Measurements from ENCODE around the gene HUNK.
"Not testable (repeated sequence)": the region's sequence is repeated elsewhere in the genome, so short reads cannot be mapped to it uniquely, and the experiment has no call there.

Gene HUNK

DNA sequence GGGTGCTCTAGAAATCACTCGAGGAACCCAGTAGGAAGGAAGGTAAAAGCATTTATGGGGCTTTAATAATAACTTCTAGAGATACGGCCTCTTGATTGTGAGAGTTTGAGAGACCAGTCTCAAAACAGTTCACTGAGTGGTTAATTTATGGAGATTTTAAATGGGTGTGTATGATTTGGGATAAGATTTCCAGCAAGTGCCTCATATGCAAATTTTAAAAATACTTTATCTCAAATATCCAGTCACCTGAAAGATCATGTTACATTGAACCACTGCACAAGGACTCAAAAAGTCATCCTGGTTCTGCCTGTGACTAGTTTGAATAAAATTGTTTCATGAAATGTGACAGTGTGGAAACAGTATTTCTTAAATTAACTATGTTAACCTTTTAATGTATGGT lies 64.5 kb downstream of the HUNK start:
- DNase-seq: no peak
- in situ Hi-C loops (cut with HindIII; ENCODE audit: low pct_ligation_motif_present, low pct_unique_long_range_greater_than_20kb, low sequenced_read_pairs): no loop called here

DNA sequence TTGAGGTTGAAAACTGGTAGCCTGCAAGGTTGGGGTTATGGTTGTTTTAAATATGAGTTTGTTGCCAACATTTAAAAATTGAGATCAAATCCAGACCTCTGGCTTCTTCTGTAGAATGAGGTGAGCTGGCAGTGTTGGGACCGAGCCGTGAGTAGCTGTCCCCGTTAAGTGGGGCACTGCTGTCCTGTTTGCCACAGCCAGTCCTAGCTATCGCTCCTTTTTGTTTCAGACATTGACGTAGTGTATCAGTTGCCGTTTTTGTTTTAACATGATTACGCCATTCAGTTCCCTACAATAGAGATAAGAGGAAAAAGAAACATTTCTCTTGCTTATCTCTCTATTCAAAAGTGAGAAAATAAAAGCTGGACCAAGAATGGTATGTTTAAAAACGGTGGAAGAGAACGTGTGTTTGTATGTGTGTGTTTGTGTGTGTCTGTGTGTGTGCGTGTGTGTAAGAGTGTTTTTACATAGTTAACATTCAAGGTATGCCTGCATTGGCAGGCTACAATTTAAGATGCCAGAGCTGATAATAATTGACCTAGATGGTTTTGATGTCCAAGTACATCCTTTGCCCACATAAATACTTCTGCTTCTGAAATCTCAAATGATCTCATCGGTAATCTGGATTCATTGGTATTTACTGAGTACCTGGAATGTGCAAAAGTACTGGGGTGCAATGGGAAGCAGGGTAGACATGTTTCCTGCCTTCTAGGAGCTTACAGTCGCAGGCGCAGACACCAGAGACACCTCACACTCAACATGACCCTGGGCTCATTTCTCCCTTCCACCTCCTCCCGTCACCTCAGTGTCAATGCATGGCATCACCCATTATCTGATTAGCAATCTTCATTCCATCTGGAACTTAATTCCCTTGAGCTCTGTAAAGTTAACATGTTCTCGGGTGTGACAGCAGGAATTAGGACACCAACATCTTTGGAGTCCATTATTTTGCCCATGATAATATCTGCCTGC lies 65.8 kb downstream of the HUNK start:
- no peak for DNase-seq
- in situ Hi-C loops (cut with HindIII; ENCODE audit: low pct_ligation_motif_present, low pct_unique_long_range_greater_than_20kb, low sequenced_read_pairs): no loop called here

DNA sequence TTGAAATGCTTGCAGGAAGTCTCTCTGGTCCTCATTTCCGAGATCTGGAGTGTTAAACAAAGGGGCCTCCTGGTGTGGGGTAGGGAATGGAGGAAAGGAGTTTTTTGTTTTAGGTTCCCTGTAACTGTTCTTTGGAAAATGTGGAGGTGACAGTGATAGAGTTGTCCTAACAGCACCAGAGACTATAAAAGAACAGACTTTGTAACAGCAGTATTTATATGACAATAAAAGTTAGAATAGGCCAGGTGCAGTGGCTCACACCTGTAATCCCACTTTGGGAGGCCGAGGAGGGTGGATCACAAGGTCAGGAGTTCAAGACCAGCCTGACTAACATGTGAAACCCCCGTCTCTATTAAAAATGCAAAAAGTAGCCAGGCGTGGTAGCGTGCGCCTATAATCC lies 68.9 kb downstream of the HUNK start:
- in situ Hi-C loops (cut with HindIII; ENCODE audit: low pct_ligation_motif_present, low pct_unique_long_range_greater_than_20kb, low sequenced_read_pairs): no loop called here
- no peak for DNase-seq

DNA sequence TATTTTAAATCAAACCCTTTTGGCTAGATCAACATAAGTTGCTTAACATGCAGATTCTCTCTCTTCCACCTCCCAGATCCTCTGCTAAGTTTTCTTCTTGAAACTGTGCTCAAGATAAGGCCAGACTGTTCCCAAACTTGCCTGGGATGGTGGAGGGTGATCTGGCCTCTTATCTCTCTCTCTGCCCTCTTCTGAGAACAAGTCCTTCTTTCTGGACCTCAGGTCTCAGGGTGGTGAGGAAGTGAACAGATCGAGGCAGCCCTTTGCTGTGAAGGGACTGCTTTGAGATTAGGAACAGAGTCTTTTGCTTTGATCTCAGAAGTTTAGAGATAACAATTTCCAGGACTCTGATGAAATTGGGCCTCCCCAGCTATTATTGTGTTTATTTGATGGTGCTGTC lies 70.7 kb downstream of the HUNK start:
- no peak for DNase-seq
- in situ Hi-C loops (cut with HindIII; ENCODE audit: low pct_ligation_motif_present, low pct_unique_long_range_greater_than_20kb, low sequenced_read_pairs): no loop called here

GRCh38 chr21:31945141-31945540 lies 72.3 kb downstream of the HUNK start:
- in situ Hi-C loops (cut with HindIII; ENCODE audit: low pct_ligation_motif_present, low pct_unique_long_range_greater_than_20kb, low sequenced_read_pairs): no loop called here
- no peak for DNase-seq

DNA sequence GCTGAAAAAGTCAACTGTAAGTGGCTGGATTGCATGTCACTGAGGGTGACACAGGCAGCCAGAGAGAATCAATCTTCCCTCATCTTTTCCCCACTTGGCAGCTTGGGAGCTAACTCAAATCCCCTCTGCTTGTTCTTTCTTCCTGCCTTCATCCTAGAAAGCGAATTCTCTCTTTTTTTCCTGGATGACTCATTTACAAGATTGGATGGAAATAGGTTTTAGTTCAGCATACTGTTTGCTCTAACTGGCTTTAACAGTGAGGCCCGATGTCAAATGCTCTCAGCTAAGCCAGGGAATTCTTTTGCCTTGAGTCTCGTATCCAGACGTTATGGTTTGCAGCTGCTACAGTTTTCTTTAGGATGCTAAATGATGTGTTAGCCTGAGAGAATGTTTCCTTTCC lies 72.7 kb downstream of the HUNK start:
- DNase-seq: no peak
- in situ Hi-C loops (cut with HindIII; ENCODE audit: low pct_ligation_motif_present, low pct_unique_long_range_greater_than_20kb, low sequenced_read_pairs): no loop called here

- in situ Hi-C loops (cut with HindIII; ENCODE audit: low pct_ligation_motif_present, low pct_unique_long_range_greater_than_20kb, low sequenced_read_pairs): no loop called here
- DNase-seq: no peak
Observed at GRCh38 chr21:31946231-31946630, 73.4 kb downstream of the HUNK start.

GRCh38 chr21:31946876-31947550 lies 74.2 kb downstream of the HUNK start:
- in situ Hi-C loops (cut with HindIII; ENCODE audit: low pct_ligation_motif_present, low pct_unique_long_range_greater_than_20kb, low sequenced_read_pairs); DNase-seq: not testable (repeated sequence)

- in situ Hi-C loops (cut with HindIII; ENCODE audit: low pct_ligation_motif_present, low pct_unique_long_range_greater_than_20kb, low sequenced_read_pairs): no loop called here
Observed at GRCh38 chr21:31948676-31949075, 75.9 kb downstream of the HUNK start.

GRCh38 chr21:31952828-31953227 lies 80.0 kb downstream of the HUNK start:
- in situ Hi-C loops (cut with HindIII; ENCODE audit: low pct_ligation_motif_present, low pct_unique_long_range_greater_than_20kb, low sequenced_read_pairs): no loop called here
- no peak for DNase-seq

More at GRCh38 chr21:31948676-31949075, 75.9 kb downstream of the HUNK start:
- DNase-seq: no peak

DNA sequence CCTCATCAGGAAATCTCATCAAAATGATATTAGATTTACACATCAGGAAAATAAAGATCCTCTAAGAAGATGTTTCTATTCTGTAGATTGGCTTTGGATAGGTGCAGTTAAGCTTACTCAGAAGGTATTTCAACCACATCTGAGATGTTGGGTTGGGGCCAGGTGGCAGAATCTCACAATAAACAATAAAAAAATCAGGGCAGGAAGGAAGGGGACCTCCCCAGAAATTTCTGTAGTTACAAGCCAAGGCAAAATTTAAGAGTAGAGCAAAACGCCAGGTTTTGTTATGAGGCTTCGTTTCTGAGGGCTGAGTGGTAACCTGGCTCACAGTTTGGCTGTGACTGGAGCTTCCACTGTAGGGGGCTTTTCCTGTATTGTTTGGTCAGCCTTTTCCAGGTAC lies 84.8 kb downstream of the HUNK start:
- DNase-seq: no peak
- in situ Hi-C loops (cut with HindIII; ENCODE audit: low pct_ligation_motif_present, low pct_unique_long_range_greater_than_20kb, low sequenced_read_pairs): no loop called here

- in situ Hi-C loops (cut with HindIII; ENCODE audit: low pct_ligation_motif_present, low pct_unique_long_range_greater_than_20kb, low sequenced_read_pairs): no loop called here
Observed at GRCh38 chr21:31959881-31960280, 87.1 kb downstream of the HUNK start.

DNA sequence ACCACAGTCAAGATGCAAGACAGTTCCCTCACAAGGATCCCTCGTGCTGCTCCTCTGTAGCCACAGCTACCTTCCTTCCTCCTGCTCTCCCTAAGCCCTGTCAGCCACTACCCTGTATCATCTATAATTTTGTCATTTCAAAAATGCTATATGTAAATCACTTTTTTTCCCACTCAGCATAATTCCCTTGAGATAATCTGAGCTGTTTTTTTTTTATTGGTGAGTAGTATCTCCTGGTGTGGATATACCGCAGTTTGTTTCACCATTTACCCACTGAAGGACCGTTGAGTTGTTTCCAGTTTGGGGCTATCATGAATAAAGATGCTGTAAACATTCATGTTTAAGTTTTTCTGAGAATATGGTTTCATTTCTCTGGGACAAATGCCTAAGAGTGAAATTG lies 88.2 kb downstream of the HUNK start:
- no peak for DNase-seq
- in situ Hi-C loops (cut with HindIII; ENCODE audit: low pct_ligation_motif_present, low pct_unique_long_range_greater_than_20kb, low sequenced_read_pairs): no loop called here

More at GRCh38 chr21:31959881-31960280, 87.1 kb downstream of the HUNK start:
- no peak for DNase-seq

DNA sequence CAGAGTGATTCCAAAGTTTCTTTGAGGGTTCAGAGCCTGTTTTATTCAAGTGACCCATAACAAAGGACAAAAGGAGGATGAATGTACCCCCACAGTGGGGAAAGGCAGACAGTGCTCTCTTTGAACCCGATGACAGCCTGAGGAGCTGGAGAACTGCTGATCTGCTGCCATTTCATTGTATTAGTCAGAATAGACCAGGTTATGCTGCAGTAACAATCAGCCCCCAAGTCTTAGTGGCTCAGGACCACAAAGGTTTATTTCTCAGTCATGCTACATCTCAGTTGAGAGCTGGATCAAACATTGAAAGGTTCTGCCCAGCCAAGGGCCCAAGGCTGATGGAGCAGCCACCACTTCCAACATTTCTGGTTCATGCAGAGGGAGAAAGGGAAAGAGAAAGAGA lies 88.9 kb downstream of the HUNK start:
- DNase-seq: no peak
- in situ Hi-C loops (cut with HindIII; ENCODE audit: low pct_ligation_motif_present, low pct_unique_long_range_greater_than_20kb, low sequenced_read_pairs): no loop called here

DNA sequence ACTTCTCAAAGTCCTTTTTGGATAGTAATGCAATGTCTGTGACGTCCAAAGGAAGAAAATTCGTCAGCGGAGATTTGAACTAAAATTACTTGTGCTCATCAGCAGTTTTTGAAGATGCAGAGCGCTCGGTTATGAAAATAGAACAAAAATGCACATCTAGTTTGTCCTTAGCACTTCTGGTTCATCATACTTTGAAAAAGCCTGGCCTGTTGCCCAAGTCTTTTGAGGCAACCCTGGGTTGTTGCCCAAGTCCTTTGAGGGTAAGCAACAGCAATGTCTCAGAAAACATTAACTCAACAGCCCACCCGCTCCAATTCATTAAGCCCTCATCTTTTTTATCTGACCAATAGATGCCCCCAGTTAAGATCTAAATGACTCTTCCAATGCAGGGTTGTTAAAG lies 91.9 kb downstream of the HUNK start:
- in situ Hi-C loops (cut with HindIII; ENCODE audit: low pct_ligation_motif_present, low pct_unique_long_range_greater_than_20kb, low sequenced_read_pairs): no loop called here
- DNase-seq: no peak

GRCh38 chr21:31967334-31967733 lies 94.5 kb downstream of the HUNK start:
- no peak for DNase-seq

GRCh38 chr21:31972622-31973021 lies 99.8 kb downstream of the HUNK start:
- in situ Hi-C loops (cut with HindIII; ENCODE audit: low pct_ligation_motif_present, low pct_unique_long_range_greater_than_20kb, low sequenced_read_pairs): no loop called here
- no peak for DNase-seq

More at GRCh38 chr21:31967334-31967733, 94.5 kb downstream of the HUNK start:
- in situ Hi-C loops (cut with HindIII; ENCODE audit: low pct_ligation_motif_present, low pct_unique_long_range_greater_than_20kb, low sequenced_read_pairs): no loop called here

DNA sequence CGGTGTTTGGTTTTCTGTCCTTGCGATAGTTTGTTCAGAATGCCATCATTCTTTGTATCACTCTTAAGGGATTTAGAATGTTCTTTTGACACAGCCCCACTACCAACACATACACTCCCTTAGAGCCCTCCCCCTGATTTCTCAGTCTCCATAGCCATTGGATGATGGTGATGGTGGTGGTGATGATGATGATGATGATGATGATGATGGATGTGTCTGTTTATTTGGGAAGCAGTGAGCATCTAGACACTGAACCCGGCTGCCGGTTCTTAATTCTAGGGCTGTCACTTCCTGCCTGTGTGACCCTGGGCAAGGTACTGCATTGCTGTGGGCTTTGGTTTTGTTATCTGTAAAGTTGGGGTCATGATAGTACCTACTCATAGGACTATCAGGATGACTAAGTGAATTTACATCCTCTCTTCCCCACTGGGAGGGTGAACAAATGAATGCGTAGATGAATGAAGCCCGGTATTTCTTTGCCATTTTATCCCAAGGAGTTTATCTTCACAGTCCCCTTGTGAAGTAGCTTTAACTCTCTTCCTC lies 100.7 kb downstream of the HUNK start:
- no peak for DNase-seq
- in situ Hi-C loops (cut with HindIII; ENCODE audit: low pct_ligation_motif_present, low pct_unique_long_range_greater_than_20kb, low sequenced_read_pairs): no loop called here

DNA sequence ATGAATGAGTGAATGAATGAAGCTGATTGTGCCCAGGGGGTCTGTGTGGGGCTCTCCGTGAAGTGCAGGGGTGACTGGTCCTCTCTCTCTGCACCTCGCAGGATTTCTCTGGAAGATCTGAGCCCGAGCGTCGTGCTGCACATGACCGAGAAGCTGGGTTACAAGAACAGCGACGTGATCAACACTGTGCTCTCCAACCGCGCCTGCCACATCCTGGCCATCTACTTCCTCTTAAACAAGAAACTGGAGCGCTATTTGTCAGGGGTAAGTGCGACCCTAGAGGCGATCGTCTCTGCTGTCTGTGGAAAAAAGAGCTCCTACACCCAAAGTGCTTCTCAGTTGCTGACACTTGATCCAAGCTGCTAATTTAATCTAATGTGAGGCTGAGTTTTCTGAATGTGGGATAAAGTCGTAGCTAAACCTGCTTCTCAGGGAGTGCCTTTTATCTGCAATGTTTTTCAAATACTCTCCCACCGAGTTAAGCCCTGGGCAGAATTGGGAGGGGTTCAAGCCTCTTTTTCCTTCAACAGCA lies 101.7 kb downstream of the HUNK start:
- in situ Hi-C loops (cut with HindIII; ENCODE audit: low pct_ligation_motif_present, low pct_unique_long_range_greater_than_20kb, low sequenced_read_pairs): no loop called here
- DNase-seq: no peak

All from ACHN (cell line).